HEK293 (cell line): ENCODE results near the gene TMEM255A.

Source experiments
- CTCF ChIA-PET: fragments of 350-600 bp; formaldehyde crosslinking; extraction: SDS; loops from one replicate; lab custom pipeline; 2021; ENCODE audit warnings: antibody characterized with exemption; lab: Yijun Ruan, JAX
- POLR2A ChIA-PET: fragments of 300-600 bp; formaldehyde crosslinking; extraction: SDS; loops from one replicate; lab custom pipeline; 2020; ENCODE audit warnings: antibody characterized with exemption, inconsistent platforms; lab: Yijun Ruan, JAX
- H3K27ac ChIP-seq: fragments of 200-500 bp; sonication (Bioruptor generic); 2 replicates; pipeline ENCODE4 v1.5.1; 2014; ENCODE audit warnings: low read depth, low read length, control low read depth, inconsistent platforms; ENCODE audit errors: extremely low read depth
- H3K36me3 ChIP-seq, 2 experiments: fragments of 200-500 bp in 1 of 2; sonication (Bioruptor generic) in 1 of 2; 1 replicate in 1 of 2; 2 replicates in 1 of 2; pipeline ENCODE4 v1.5.1; 2014 to 2017; ENCODE audit warnings: inconsistent platforms in 2 of 2, low read length in 2 of 2; ENCODE audit not compliant: control insufficient read depth in 2 of 2, insufficient read depth in 1 of 2
- H3K4me1 ChIP-seq: fragments of 200-500 bp; sonication (Bioruptor generic); 2 replicates; pipeline ENCODE4 v1.5.1; 2014; ENCODE audit warnings: mild to moderate bottlenecking, low read length, inconsistent platforms; ENCODE audit not compliant: control insufficient read depth, insufficient read depth
- H3K4me3 ChIP-seq: 2 replicates; pipeline ENCODE4 v1.5.1; 2011; ENCODE audit warnings: low read depth, mild to moderate bottlenecking, control low read depth, low read length, moderate library complexity
- H3K9me3 ChIP-seq: fragments of 200-500 bp; sonication (Bioruptor generic); 2 replicates; pipeline ENCODE4 v1.5.1; 2014; ENCODE audit warnings: low read depth, low read length, inconsistent platforms; ENCODE audit not compliant: control insufficient read depth, insufficient read depth
- BCL11B ChIP-seq: fragments of 450-650 bp; formaldehyde crosslinking; IDR thresholded peaks from 2 replicates; pipeline ENCODE4 v1.5.1; 2016; ENCODE audit warnings: low read depth, missing biosample characterization, missing genetic modification characterization
- GLI2 ChIP-seq: fragments of 450-650 bp; formaldehyde crosslinking; IDR thresholded peaks from 2 replicates; pipeline ENCODE4; 2017; ENCODE audit warnings: missing biosample characterization, missing genetic modification characterization, low read depth, borderline replicate concordance
- GLI4 ChIP-seq: fragments of 450-650 bp; formaldehyde crosslinking; IDR thresholded peaks from 2 replicates; pipeline ENCODE4 v1.5.1; 2016; ENCODE audit warnings: missing biosample characterization, missing genetic modification characterization
- KLF9 ChIP-seq: fragments of 450-650 bp; formaldehyde crosslinking; IDR thresholded peaks from 2 replicates; pipeline ENCODE4 v1.5.1; 2016; ENCODE audit warnings: missing biosample characterization, missing genetic modification characterization, low read depth
- PRDM4 ChIP-seq: fragments of 450-650 bp; formaldehyde crosslinking; IDR thresholded peaks from 2 replicates; pipeline ENCODE4 v1.5.1; 2017; ENCODE audit warnings: missing biosample characterization, missing genetic modification characterization
- REPIN1 ChIP-seq: fragments of 450-650 bp; formaldehyde crosslinking; IDR thresholded peaks from 2 replicates; pipeline ENCODE4 v1.5.1; 2017; ENCODE audit warnings: missing biosample characterization, missing genetic modification characterization, low read depth
- SCRT1 ChIP-seq: fragments of 450-650 bp; formaldehyde crosslinking; IDR thresholded peaks from 2 replicates; pipeline ENCODE4 v1.5.1; 2016; ENCODE audit warnings: missing biosample characterization, missing genetic modification characterization, borderline replicate concordance
- SCRT2 ChIP-seq: fragments of 450-650 bp; formaldehyde crosslinking; IDR thresholded peaks from 2 replicates; pipeline ENCODE4 v1.5.1; 2016; ENCODE audit warnings: missing biosample characterization, missing genetic modification characterization
- SP3 ChIP-seq: fragments of 450-650 bp; formaldehyde crosslinking; IDR thresholded peaks from 2 replicates; pipeline ENCODE4 v1.5.1; 2016; ENCODE audit warnings: missing biosample characterization, missing genetic modification characterization
- WT1 ChIP-seq: fragments of 450-650 bp; formaldehyde crosslinking; IDR thresholded peaks from 2 replicates; pipeline ENCODE4 v1.5.1; 2016; ENCODE audit warnings: missing biosample characterization, missing genetic modification characterization
- ZBTB21 ChIP-seq: fragments of 450-650 bp; formaldehyde crosslinking; IDR thresholded peaks from 2 replicates; pipeline ENCODE4 v1.5.1; 2017; ENCODE audit warnings: missing biosample characterization, missing genetic modification characterization
- ZFP37 ChIP-seq: fragments of 450-650 bp; formaldehyde crosslinking; IDR thresholded peaks from 2 replicates; pipeline ENCODE4 v1.5.1; 2016; ENCODE audit warnings: missing biosample characterization, missing genetic modification characterization
- ZNF10 ChIP-seq: fragments of 450-650 bp; formaldehyde crosslinking; IDR thresholded peaks from 2 replicates; pipeline ENCODE4 v1.5.1; 2017; ENCODE audit warnings: missing biosample characterization, missing genetic modification characterization
- ZNF121 ChIP-seq: fragments of 450-650 bp; formaldehyde crosslinking; IDR thresholded peaks from 2 replicates; pipeline ENCODE4 v1.5.1; 2016; ENCODE audit warnings: missing biosample characterization, missing genetic modification characterization
- ZNF248 ChIP-seq: fragments of 450-650 bp; formaldehyde crosslinking; IDR thresholded peaks from 2 replicates; pipeline ENCODE4 v1.5.1; 2017; ENCODE audit warnings: missing biosample characterization, missing genetic modification characterization
- ZNF324 ChIP-seq: fragments of 450-650 bp; formaldehyde crosslinking; IDR thresholded peaks from 2 replicates; pipeline ENCODE4 v1.5.1; 2016; ENCODE audit warnings: missing biosample characterization, missing genetic modification characterization
- ZNF416 ChIP-seq: fragments of 450-650 bp; formaldehyde crosslinking; IDR thresholded peaks from 2 replicates; pipeline ENCODE4 v1.5.1; 2016; ENCODE audit warnings: missing biosample characterization, missing genetic modification characterization
- ZNF449 ChIP-seq: fragments of 450-650 bp; formaldehyde crosslinking; IDR thresholded peaks from 2 replicates; pipeline ENCODE4 v1.5.1; 2017; ENCODE audit warnings: missing biosample characterization, mild to moderate bottlenecking, missing genetic modification characterization, moderate library complexity
- ZNF529 ChIP-seq: fragments of 450-650 bp; formaldehyde crosslinking; IDR thresholded peaks from 2 replicates; pipeline ENCODE4 v1.5.1; 2017; ENCODE audit warnings: missing genetic modification characterization, missing biosample characterization; ENCODE audit not compliant: insufficient replicate concordance
- ZNF530 ChIP-seq: fragments of 450-650 bp; formaldehyde crosslinking; IDR thresholded peaks from 2 replicates; pipeline ENCODE4 v1.5.1; 2016; ENCODE audit warnings: low read depth, missing biosample characterization, missing genetic modification characterization
- ZNF548 ChIP-seq: fragments of 450-650 bp; formaldehyde crosslinking; IDR thresholded peaks from 2 replicates; pipeline ENCODE4 v1.5.1; 2016; ENCODE audit warnings: missing biosample characterization, missing genetic modification characterization
- ZNF658 ChIP-seq: fragments of 450-650 bp; formaldehyde crosslinking; IDR thresholded peaks from 2 replicates; pipeline ENCODE4; 2016; ENCODE audit warnings: missing biosample characterization, missing genetic modification characterization
- ZNF747 ChIP-seq: fragments of 450-650 bp; formaldehyde crosslinking; IDR thresholded peaks from 2 replicates; pipeline ENCODE4 v1.5.1; 2016; ENCODE audit warnings: missing biosample characterization, missing genetic modification characterization
- ZSCAN16 ChIP-seq: fragments of 450-650 bp; formaldehyde crosslinking; IDR thresholded peaks from 2 replicates; pipeline ENCODE4 v1.5.1; 2016; ENCODE audit warnings: missing biosample characterization, missing genetic modification characterization
- ZSCAN18 ChIP-seq: fragments of 450-650 bp; formaldehyde crosslinking; IDR thresholded peaks from 2 replicates; pipeline ENCODE4 v1.5.1; 2016; ENCODE audit warnings: missing biosample characterization, missing genetic modification characterization

Gene TMEM255A

GRCh38 chrX:120308558-120308957 is 2.7 kb downstream of the TMEM255A start:
- POLR2A ChIA-PET, result interaction anchor here (0.8 to 1.8 kb wide), 3 partner anchors 8 to 58 kb away, joined by 3 to 14 read pairs (median 4); partner anchors contain the start of gene ZBTB33
- H3K9me3 ChIP-seq, result no peaks in the 10 kb centered on the region
- CTCF ChIA-PET, result interaction anchor here (0.7 to 1.5 kb wide), 3 partner anchors 28 to 68 kb away, joined by 3 read pairs; no protein-coding TSS in a partner anchor
- H3K27ac ChIP-seq, result no peak overlapping the region
- TF ChIP-seq SP3 (tag by site-specific recombination), result no peak
- no peak for TF ChIP-seq BCL11B (tag by site-specific recombination)
- TF ChIP-seq WT1 (tag by site-specific recombination), result no peak
- no peak for TF ChIP-seq ZNF248
- no peak for TF ChIP-seq ZSCAN16 (tag by site-specific recombination)
- TF ChIP-seq PRDM4 (tag by site-specific recombination), result no peak
- TF ChIP-seq ZFP37, result no peak
- no peak for TF ChIP-seq ZNF449 (tag by site-specific recombination)
- no peak for TF ChIP-seq KLF9 (tag by site-specific recombination)
- TF ChIP-seq ZNF530 (tag by site-specific recombination), result no peak
- TF ChIP-seq ZBTB21 (tag by site-specific recombination), result no peak
- no peak for TF ChIP-seq ZNF121 (tag by site-specific recombination)
- TF ChIP-seq SCRT1 (tag by site-specific recombination), result no peak
- no peak for TF ChIP-seq ZNF548 (tag by site-specific recombination)
- TF ChIP-seq ZSCAN18 (tag by site-specific recombination), result no peak
- H3K36me3 ChIP-seq, result no peaks in the 10 kb centered on the region
- peaks cover 5% of the 10 kb centered on the region for H3K4me1 ChIP-seq
- no peak overlapping the region for H3K4me3 ChIP-seq

- Histone ChIP-seq H3K9me3 (no peaks in the 10 kb centered on the region), H3K4me3 (no peak overlapping the region), H3K4me1 (peaks cover 6% of the 10 kb centered on the region), H3K36me3 (no peaks in the 10 kb centered on the region)
- POLR2A ChIA-PET, result no interaction called here
- no peak for TF ChIP-seq ZNF416 (tag by site-specific recombination)
- TF ChIP-seq SCRT1 (tag by site-specific recombination), result no peak
- TF ChIP-seq ZNF324, result no peak
- no peak for TF ChIP-seq GLI4 (tag by site-specific recombination)
- no peak for TF ChIP-seq BCL11B (tag by site-specific recombination)
- TF ChIP-seq ZNF658, result no peak
- TF ChIP-seq ZNF529 (tag by site-specific recombination), result no peak
- no peak for TF ChIP-seq ZNF747 (tag by site-specific recombination)
- no peak for TF ChIP-seq REPIN1 (tag by site-specific recombination)
- no peak for TF ChIP-seq SCRT2 (tag by site-specific recombination)
- no peak for TF ChIP-seq GLI2
- TF ChIP-seq ZNF10 (tag by site-specific recombination), result no peak
- TF ChIP-seq, all 188 proteins: peak for 0
- CTCF ChIA-PET, result no interaction called here
- H3K27ac ChIP-seq, result no peak overlapping the region
Observed at GRCh38 chrX:120306630-120307029, 4.6 kb downstream of the TMEM255A start.
